Natural killer cell (primary cell): ENCODE measurements around the gene IGFBPL1. TPM values are rescaled to one million over a fixed set of nuclear protein-coding genes. Genes with fewer than 3 reads are reported as not detected.

Source experiments
- ATAC-seq, 3 donors: fragments of 150-1000 bp in 2 of 3; fragments of 200-7000 bp in 1 of 3; cut with Tn5 transposase; 1 replicate in 1 of 3; 2 replicates in 2 of 3; pipeline ENCODE4 v1.10.0; 2021; ENCODE audit warnings: mild to moderate bottlenecking in 2 of 3, moderate library complexity in 2 of 3
- DNase-seq, 2 donors: peaks; one replicate each; pipeline versions ENCODE4 v3.0.0 to v3.0.0-alpha.2; 2013 to 2021; ENCODE audit warnings: mixed read lengths in 1 of 2
- H3K27ac ChIP-seq: one replicate; pipeline ENCODE4 v1.5.1; 2013; ENCODE audit warnings: mild to moderate bottlenecking, low read length
- H3K27me3 ChIP-seq: one replicate; pipeline ENCODE4 v1.6.1; 2013; ENCODE audit warnings: low read length; ENCODE audit not compliant: control insufficient read depth, insufficient read depth
- H3K36me3 ChIP-seq: one replicate; pipeline ENCODE4 v1.6.1; 2013; ENCODE audit warnings: low read length; ENCODE audit not compliant: control insufficient read depth, insufficient read depth
- H3K4me1 ChIP-seq: one replicate; pipeline ENCODE4 v1.6.1; 2013; ENCODE audit warnings: low read length; ENCODE audit not compliant: control insufficient read depth, insufficient read depth
- H3K4me3 ChIP-seq: one replicate; pipeline ENCODE4 v1.5.1; 2013; ENCODE audit warnings: low read length
- H3K9me3 ChIP-seq: one replicate; pipeline ENCODE4 v1.6.1; 2013; ENCODE audit warnings: low read length; ENCODE audit not compliant: control insufficient read depth, insufficient read depth
- H3K27ac Mint-ChIP-seq, 2 donors: one replicate each; pipeline ENCODE4 v1.8.0; 2022; ENCODE audit warnings: mild to moderate bottlenecking in 2 of 2, mixed read lengths in 2 of 2, moderate library complexity in 1 of 2
- H3K27me3 Mint-ChIP-seq, 2 donors: one replicate each; pipeline ENCODE4 v1.8.0; 2022; ENCODE audit warnings: low read depth in 2 of 2, mixed read lengths in 2 of 2
- H3K36me3 Mint-ChIP-seq: one replicate; pipeline ENCODE4 v1.8.0; 2022; ENCODE audit warnings: mixed read lengths
- H3K4me1 Mint-ChIP-seq, 2 donors: one replicate each; pipeline ENCODE4 v1.8.0; 2022; ENCODE audit warnings: mixed read lengths in 2 of 2
- H3K4me3 Mint-ChIP-seq: one replicate; pipeline ENCODE4 v1.8.0; 2022; ENCODE audit warnings: mild to moderate bottlenecking, moderate library complexity, mixed read lengths
- H3K9me3 Mint-ChIP-seq, 2 donors: one replicate each; pipeline ENCODE4 v1.8.0; 2022; ENCODE audit warnings: mixed read lengths in 2 of 2
- WGBS: methylation state at CpG from one replicate; pipeline ENCODE4 v1.1.7; 2013; ENCODE audit warnings: missing lambda C conversion rate; ENCODE audit not compliant: insufficient coverage; 5-methylcytosine and 5-hydroxymethylcytosine counted together
- intact Hi-C: fragments of 100-400 bp; cut with micrococcal nuclease; formaldehyde crosslinking; loops from one replicate; pipeline ENCODE4 v1.14.2; 2022
- total RNA-seq, 4 donors: library from RNA; stranded (reverse); fragments of 120-200 nt in 1 of 4; gene quantifications; one replicate each; pipeline versions ENCODE4 v1.2.3 to v1.2.4, GENCODE V29; 2013 to 2022
- TF ChIP-seq, protein P1 (sequence below): fragments of 200-600 bp; IDR thresholded peaks from one replicate; pipeline ENCODE4 v1.8.0; 2022; ENCODE audit warnings: antibody characterized with exemption

IGFBPL1 gene
- total RNA-seq, 3 donors from 2014 or later (not counting 1 experiment from before 2014, with no cell fraction given), result not detected

DNA sequence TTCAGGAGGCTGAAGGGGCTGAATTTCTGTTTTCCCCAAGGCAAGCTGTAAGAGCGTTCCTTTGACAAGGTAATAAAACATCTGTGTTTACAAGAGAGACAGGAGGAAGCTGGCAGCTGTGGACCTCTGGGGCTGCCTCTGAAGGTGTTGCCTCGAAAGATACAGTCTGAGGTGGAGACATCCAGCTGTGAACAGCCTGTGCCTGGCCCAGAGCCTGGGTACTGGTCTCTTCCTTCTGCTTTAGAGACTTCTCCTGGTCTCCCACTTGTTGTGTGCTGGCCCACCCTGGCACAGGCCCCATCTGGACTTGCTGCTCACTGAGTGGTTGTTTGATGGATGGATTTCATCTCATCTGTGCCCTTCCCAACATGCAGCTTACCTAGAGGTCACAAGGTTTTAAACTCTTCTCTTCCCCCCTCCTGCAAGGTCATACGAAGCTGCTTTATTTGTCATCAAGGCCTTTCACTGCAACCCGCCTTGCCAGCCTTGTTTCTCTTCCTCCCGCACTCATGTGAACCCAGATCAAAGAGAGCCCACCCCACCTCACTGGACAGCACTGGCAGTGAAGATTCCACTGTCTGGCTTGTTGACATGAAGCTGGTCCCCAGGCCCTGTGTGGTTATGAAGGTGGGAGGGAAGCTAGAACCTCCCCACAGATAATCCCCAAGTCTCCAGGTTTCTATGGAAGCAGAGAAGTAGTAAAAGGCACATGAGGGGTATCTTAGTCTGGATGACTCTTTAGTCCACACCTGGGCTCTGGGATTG is 66.7 kb downstream of the IGFBPL1 start:
- WGBS, result 71% methylated on average over 5 of the region's 5 CpGs
- no peaks in the 10 kb centered on the region for H3K27me3 ChIP-seq
- H3K36me3 ChIP-seq, result no peaks in the 10 kb centered on the region
- no peaks in the 10 kb centered on the region for H3K4me1 ChIP-seq
- intact Hi-C loops, result no loop called here
- DNase-seq (no peak), ATAC-seq (no peak)
- TF ChIP-seq, protein P1, sequence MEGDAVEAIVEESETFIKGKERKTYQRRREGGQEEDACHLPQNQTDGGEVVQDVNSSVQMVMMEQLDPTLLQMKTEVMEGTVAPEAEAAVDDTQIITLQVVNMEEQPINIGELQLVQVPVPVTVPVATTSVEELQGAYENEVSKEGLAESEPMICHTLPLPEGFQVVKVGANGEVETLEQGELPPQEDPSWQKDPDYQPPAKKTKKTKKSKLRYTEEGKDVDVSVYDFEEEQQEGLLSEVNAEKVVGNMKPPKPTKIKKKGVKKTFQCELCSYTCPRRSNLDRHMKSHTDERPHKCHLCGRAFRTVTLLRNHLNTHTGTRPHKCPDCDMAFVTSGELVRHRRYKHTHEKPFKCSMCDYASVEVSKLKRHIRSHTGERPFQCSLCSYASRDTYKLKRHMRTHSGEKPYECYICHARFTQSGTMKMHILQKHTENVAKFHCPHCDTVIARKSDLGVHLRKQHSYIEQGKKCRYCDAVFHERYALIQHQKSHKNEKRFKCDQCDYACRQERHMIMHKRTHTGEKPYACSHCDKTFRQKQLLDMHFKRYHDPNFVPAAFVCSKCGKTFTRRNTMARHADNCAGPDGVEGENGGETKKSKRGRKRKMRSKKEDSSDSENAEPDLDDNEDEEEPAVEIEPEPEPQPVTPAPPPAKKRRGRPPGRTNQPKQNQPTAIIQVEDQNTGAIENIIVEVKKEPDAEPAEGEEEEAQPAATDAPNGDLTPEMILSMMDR, result no peak
- H3K4me1 Mint-ChIP-seq, result no peaks in the 10 kb centered on the region
- H3K4me3 Mint-ChIP-seq, result no peak overlapping the region
- no peak overlapping the region for H3K27ac ChIP-seq
- no peak overlapping the region for H3K27ac Mint-ChIP-seq
- no peaks in the 10 kb centered on the region for H3K27me3 Mint-ChIP-seq
- no peaks in the 10 kb centered on the region for H3K36me3 Mint-ChIP-seq
- no peaks in the 10 kb centered on the region for H3K9me3 ChIP-seq
- H3K9me3 Mint-ChIP-seq, result no peaks in the 10 kb centered on the region
- H3K4me3 ChIP-seq, result no peak overlapping the region

- H3K4me3 Mint-ChIP-seq, result no peak overlapping the region
- Histone ChIP-seq H3K27me3 (no peaks in the 10 kb centered on the region), H3K9me3 (no peaks in the 10 kb centered on the region), H3K36me3 (no peaks in the 10 kb centered on the region), H3K4me1 (no peaks in the 10 kb centered on the region), H3K4me3 (no peak overlapping the region), H3K27ac (no peak overlapping the region)
- H3K9me3 Mint-ChIP-seq, result no peaks in the 10 kb centered on the region
- no peaks in the 10 kb centered on the region for H3K27me3 Mint-ChIP-seq
- no peak overlapping the region for H3K27ac Mint-ChIP-seq
- intact Hi-C loops, result no loop called here
- ATAC-seq, result no peak
- H3K36me3 Mint-ChIP-seq, result no peaks in the 10 kb centered on the region
- WGBS, result 87% methylated on average over 4 of the region's 5 CpGs
- no peaks in the 10 kb centered on the region for H3K4me1 Mint-ChIP-seq
- TF ChIP-seq, protein P1, result no peak
- DNase-seq, result no peak
Measured at GRCh38 chr9:38356851-38357250, 67.4 kb downstream of the IGFBPL1 start.

Other genes with a start within 250 kb of the IGFBPL1 start
- gene ALDH1B1, start 31.8 kb downstream of the IGFBPL1 start, total RNA-seq, result 1 to 10 TPM; 2.5 to 5.3 (median 3.5) TPM
- 1 to 10 TPM in 1 of 3 donors, under 1 TPM in 1, not detected in 1; 0.25 to 1.5 TPM for gene ANKRD18A, start 196.1 kb upstream of the IGFBPL1 start, total RNA-seq